Measurements from ENCODE around the gene PA2G4. TPM values are rescaled to one million over a fixed set of nuclear protein-coding genes. Genes with fewer than 3 reads are reported as not detected.
A peak's percentile ranks its signal among the peaks of the same experiment; 100 is the strongest.

The PA2G4 gene
- polyA plus RNA-seq, 2 of the 4 experiments (the other 2 are of a cell fraction) = 415 to 717 TPM

- TF ChIP-seq BCL3 (IDR thresholded peaks at IDR 0.05) = no peak
- no peak for TF ChIP-seq MAZ (IDR thresholded peaks at IDR 0.05; ENCODE audit: borderline replicate concordance, low read depth, low read length)
Measured at GRCh38 chr12:56107242-56107641, 2.9 kb downstream of the PA2G4 start (continued).

GRCh38 chr12:56110571-56110970 lies 6.2 kb downstream of the PA2G4 start:
- ChIA-PET POLR2A (no interaction called here), CTCF (interaction anchor here (0.6 to 5.3 kb wide), 6 partner anchors 9 to 115 kb away, joined by 3 to 29 read pairs (median 3); partner anchors contain the start of gene ZC3H10)
- no peak overlapping the region for H3K4me3 ChIP-seq
- no peak for TF ChIP-seq TFCP2L1 (CRISPR knock-in tag; IDR thresholded peaks at IDR 0.05)
- no peak for TF ChIP-seq ELK1 (IDR thresholded peaks at IDR 0.05; ENCODE audit: low read depth, low read length)
- TF ChIP-seq TP53 (CRISPR knock-in tag; IDR thresholded peaks at IDR 0.05) = no peak
- no peak for TF ChIP-seq FOSB (CRISPR knock-in tag; IDR thresholded peaks at IDR 0.05)
- TF ChIP-seq ZC3H11A (IDR thresholded peaks at IDR 0.05) = no peak
- no peak for TF ChIP-seq USF2 (IDR thresholded peaks at IDR 0.05)
- H3K4me1 ChIP-seq = peaks cover 22% of the 10 kb centered on the region
- DNase-seq (ENCODE audit: low read depth in 1 of 2, low spot score in 1 of 2) (no peak), FAIRE-seq (no peak), ATAC-seq (no peak)
- no peak overlapping the region for H3K4me2 ChIP-seq
- no peak overlapping the region for H3K27ac ChIP-seq
- 93% methylated on average over 5 of the region's 5 CpGs for WGBS (ENCODE audit: missing lambda C conversion rate)
- no peaks in the 10 kb centered on the region for H3K9me3 ChIP-seq

- CTCF ChIA-PET = interaction anchor here (2.3 kb wide), 1 partner anchor 35 kb away, joined by 8 read pairs; the partner anchor contains the start of gene ERBB3
- FAIRE-seq (no peak), ATAC-seq (no peak), DNase-seq (ENCODE audit: low read depth in 1 of 2, low spot score in 1 of 2) (no peak)
- POLR2A ChIA-PET = interaction anchor here (1.1 kb wide), 1 partner anchor 35 kb away, joined by 3 read pairs; no protein-coding TSS in a partner anchor
- WGBS (ENCODE audit: missing lambda C conversion rate) = 93% methylated on average over 1 of the region's 1 CpG
- Histone ChIP-seq H3K4me2 (no peak overlapping the region), H3K9me3 (no peaks in the 10 kb centered on the region), H3K4me3 (no peak overlapping the region), H3K4me1 (peaks cover 10% of the 10 kb centered on the region), H3K27ac (no peak overlapping the region)
- TF ChIP-seq JUN (IDR thresholded peaks at IDR 0.05) (0 out of 5 replicates have a peak, but pooled peaks of 1 of the 2 experiments have one; percentile 36), HOXA7 (CRISPR knock-in tag; IDR thresholded peaks at IDR 0.05) (no peak), JUNB (IDR thresholded peaks at IDR 0.05) (no peak), CEBPB (IDR thresholded peaks at IDR 0.05) (no peak), POLR2AphosphoS2 (conservative IDR thresholded peaks at IDR 0.05; ENCODE audit: low read length) (0 out of 2 replicates have a peak, but pooled peaks have one; percentile 68)
Measured at GRCh38 chr12:56114084-56114483, 9.7 kb downstream of the PA2G4 start.

GRCh38 chr12:56115329-56115728 lies 11.0 kb downstream of the PA2G4 start:
- peaks cover 20% of the 10 kb centered on the region for H3K4me1 ChIP-seq
- peak overlapping the region; percentile 90 to 96 for H3K27ac ChIP-seq
- H3K4me2 ChIP-seq = peak overlapping the region; percentile 76
- CTCF ChIA-PET = interaction anchor here (0.7 to 1.4 kb wide), 5 partner anchors 9 to 118 kb away, joined by 3 to 4 read pairs (median 3); partner anchors contain the start of genes PA2G4, SMARCC2 and SUOX
- POLR2A ChIA-PET = interaction anchor here (0.8 to 5.5 kb wide), 3 partner anchors 11 to 69 kb away, joined by 3 to 77 read pairs (median 3); partner anchors contain the start of genes ESYT1 and PA2G4
- no peak for TF ChIP-seq RFX5 (IDR thresholded peaks at IDR 0.05)
- TF ChIP-seq GATA3 (IDR thresholded peaks at IDR 0.05; ENCODE audit: borderline replicate concordance) = no peak
- H3K9me3 ChIP-seq = no peaks in the 10 kb centered on the region
- 19% methylated on average over 10 of the region's 10 CpGs for WGBS (ENCODE audit: missing lambda C conversion rate)
- no peak for FAIRE-seq
- peak in 1 of 2 experiments; percentile 33 for DNase-seq (ENCODE audit: low read depth in 1 of 2, low spot score in 1 of 2)
- no peak for ATAC-seq
- H3K4me3 ChIP-seq = peak overlapping the region; percentile 71
